ENCODE results near the gene WNT9A. TPM values are rescaled to one million over a fixed set of nuclear protein-coding genes. Genes with fewer than 3 reads are reported as not detected.
"Not testable (repeated sequence)": the region's sequence is repeated elsewhere in the genome, so short reads cannot be mapped to it uniquely, and the experiment has no call there.

WNT9A gene
- total RNA-seq, 2 experiments from 2014 or later: 0.07 to 0.12 TPM

DNA sequence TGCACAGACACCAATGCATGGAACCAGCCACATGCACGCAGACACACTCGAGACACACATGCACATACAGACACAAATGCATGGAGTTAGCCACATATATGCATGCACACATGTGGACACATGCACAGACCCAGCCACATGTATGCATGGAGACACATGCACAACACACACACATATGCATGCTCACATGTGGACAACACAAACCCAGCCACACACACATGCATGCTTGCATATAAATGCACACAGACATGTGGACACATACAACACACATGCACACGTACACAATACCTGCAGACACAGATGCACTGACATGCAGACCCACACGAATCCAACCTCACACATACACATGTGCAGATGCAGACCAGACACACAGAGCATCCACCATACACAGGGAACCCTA lies 31.1 kb downstream of the WNT9A start:
- no peak for DNase-seq
- Mint-ChIP-seq H3K4me1 (ENCODE audit: low read depth) (no peaks in the 10 kb centered on the region), H3K36me3 (no peaks in the 10 kb centered on the region), H3K9me3 (no peaks in the 10 kb centered on the region), H3K27ac (no peak overlapping the region), H3K4me3 (no peak overlapping the region), H3K27me3 (no peaks in the 10 kb centered on the region)
- POLR2A ChIA-PET: no interaction called here
- CTCF ChIA-PET: no interaction called here
- intact Hi-C loops (cut with micrococcal nuclease): no loop called here

DNA sequence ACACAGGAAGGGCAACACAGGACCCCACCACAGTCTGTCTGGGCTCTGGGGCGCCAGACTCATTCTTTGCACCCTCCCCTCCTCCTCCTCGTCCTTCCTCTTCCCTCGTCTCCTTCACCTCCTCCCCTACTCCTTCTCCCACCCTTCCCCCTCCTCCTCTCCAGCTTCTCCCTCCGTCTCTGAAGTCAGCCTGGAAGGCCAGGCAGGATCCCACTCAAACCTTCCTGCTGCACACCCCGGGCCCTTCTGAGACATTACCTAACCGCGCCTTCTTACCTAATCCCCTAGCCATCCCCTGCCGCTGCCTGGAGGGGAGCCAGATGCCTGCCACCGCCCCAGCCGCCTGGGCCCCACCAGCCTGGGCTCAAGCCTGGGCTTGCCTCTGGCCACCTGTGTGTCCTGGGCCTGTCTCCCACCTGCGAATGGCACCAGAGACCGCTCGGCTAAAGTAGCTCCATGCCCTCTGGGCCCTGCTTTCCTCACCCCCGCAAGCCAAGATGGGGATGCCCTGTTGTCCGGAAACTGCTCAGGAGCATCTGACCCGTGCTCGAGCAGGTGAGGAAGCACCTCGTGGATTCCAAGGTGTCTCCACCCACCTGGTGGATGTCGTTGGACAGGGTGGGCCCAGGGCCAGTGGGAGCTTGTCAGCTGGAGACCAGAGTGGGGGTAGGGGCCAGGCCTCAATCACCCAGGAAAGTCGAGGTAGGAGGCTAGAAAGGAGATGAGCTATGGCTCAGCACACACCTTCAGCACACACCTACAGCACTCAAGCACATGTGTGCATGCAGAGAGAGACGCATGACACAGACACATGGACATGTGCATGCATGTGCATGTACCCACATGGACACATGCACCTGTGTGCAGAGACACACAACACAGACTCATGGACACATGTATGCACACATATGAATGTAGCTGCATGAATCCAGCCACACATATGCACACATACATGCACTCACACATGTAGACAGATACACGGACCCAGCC lies 31.9 kb downstream of the WNT9A start:
- no peak overlapping the region for H3K27ac Mint-ChIP-seq
- no peak for DNase-seq
- no peaks in the 10 kb centered on the region for H3K36me3 Mint-ChIP-seq
- H3K9me3 Mint-ChIP-seq: no peaks in the 10 kb centered on the region
- no peaks in the 10 kb centered on the region for H3K27me3 Mint-ChIP-seq
- intact Hi-C loops (cut with micrococcal nuclease): no loop called here
- CTCF ChIA-PET: no interaction called here
- H3K4me3 Mint-ChIP-seq: no peak overlapping the region
- POLR2A ChIA-PET: no interaction called here
- H3K4me1 Mint-ChIP-seq (ENCODE audit: low read depth): no peaks in the 10 kb centered on the region

DNA sequence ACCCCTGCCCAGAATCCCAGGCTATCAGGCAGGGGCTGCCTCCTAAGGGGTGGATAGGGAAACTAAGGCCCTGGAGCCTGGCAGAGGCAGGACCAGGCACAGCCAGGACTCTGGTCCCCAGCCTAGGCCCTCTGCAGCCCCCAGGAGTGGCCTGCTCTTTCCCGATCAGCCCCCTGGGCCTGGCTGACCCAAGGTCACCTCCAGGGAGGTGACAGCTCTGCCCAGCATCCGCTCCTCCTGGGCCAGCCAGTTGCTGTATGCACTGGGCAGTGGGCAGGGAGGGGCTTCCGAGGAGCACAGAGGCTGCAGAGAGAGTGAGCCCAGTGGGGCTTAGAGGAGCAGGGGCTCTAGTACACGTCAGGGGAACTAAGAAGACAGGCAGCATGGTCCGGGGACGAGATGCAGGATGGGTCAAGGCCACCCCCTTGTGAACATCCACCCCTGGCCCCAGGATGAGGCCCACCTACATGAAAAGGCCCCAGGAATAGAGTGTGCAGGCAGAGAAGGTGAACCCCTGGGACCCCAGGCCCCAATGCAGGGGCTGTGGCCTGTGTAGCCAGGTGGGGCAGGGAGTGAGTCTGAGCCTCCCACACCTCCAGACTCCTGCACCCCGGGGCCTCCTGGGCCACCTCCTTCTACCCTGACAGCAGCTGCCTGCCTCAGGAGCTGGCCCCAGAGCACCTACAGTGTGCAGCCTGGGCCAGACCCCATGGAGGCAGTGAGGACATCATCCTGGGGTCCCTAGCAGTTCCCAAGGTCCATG lies 32.8 kb downstream of the WNT9A start:
- H3K36me3 Mint-ChIP-seq: no peaks in the 10 kb centered on the region
- H3K27me3 Mint-ChIP-seq: no peaks in the 10 kb centered on the region
- ChIA-PET CTCF (no interaction called here), POLR2A (no interaction called here)
- DNase-seq: no peak
- H3K9me3 Mint-ChIP-seq: no peaks in the 10 kb centered on the region
- intact Hi-C loops (cut with micrococcal nuclease): no loop called here
- no peaks in the 10 kb centered on the region for H3K4me1 Mint-ChIP-seq (ENCODE audit: low read depth)
- H3K4me3 Mint-ChIP-seq: no peak overlapping the region
- no peak overlapping the region for H3K27ac Mint-ChIP-seq

- Mint-ChIP-seq H3K4me3 (no peak overlapping the region), H3K27me3 (no peaks in the 10 kb centered on the region), H3K27ac (no peak overlapping the region), H3K36me3 (no peaks in the 10 kb centered on the region), H3K9me3 (no peaks in the 10 kb centered on the region), H3K4me1 (ENCODE audit: low read depth) (no peaks in the 10 kb centered on the region)
- intact Hi-C loops (cut with micrococcal nuclease): no loop called here
- POLR2A ChIA-PET: no interaction called here
- DNase-seq: no peak
- CTCF ChIA-PET: no interaction called here
Measured at GRCh38 chr1:227913764-227914721, 33.7 kb downstream of the WNT9A start.

- ChIA-PET POLR2A (no interaction called here), CTCF (no interaction called here)
- Mint-ChIP-seq H3K36me3 (no peaks in the 10 kb centered on the region), H3K4me1 (ENCODE audit: low read depth) (no peaks in the 10 kb centered on the region), H3K9me3 (no peaks in the 10 kb centered on the region), H3K27ac (no peak overlapping the region), H3K4me3 (no peak overlapping the region), H3K27me3 (no peaks in the 10 kb centered on the region)
- intact Hi-C loops (cut with micrococcal nuclease): no loop called here
- no peak for DNase-seq
Measured at GRCh38 chr1:227913396-227913763, 34.4 kb downstream of the WNT9A start.

DNA sequence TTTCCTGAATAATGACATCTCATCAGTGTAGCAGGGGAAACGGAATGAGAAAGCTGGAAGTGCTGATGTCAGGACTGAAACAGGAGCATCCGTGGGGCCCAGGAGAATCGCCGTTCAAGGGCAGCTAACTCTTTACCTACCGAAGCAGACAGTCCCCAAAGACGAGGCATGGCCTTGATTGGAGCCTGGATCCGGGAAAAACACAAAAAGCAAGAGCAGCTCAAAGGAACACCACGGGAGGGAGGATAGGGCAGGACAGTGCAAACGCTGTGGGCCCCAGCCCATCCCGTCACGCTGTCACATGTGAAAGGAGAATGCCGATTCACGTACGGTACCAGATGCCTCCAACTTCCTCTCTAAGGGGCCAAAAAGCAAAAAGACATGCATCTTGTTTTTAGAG lies 34.9 kb downstream of the WNT9A start:
- no peaks in the 10 kb centered on the region for H3K36me3 Mint-ChIP-seq
- no peaks in the 10 kb centered on the region for H3K4me1 Mint-ChIP-seq (ENCODE audit: low read depth)
- H3K9me3 Mint-ChIP-seq: no peaks in the 10 kb centered on the region
- intact Hi-C loops (cut with micrococcal nuclease): no loop called here
- no peak overlapping the region for H3K4me3 Mint-ChIP-seq
- H3K27ac Mint-ChIP-seq: no peak overlapping the region
- H3K27me3 Mint-ChIP-seq: no peaks in the 10 kb centered on the region
- POLR2A ChIA-PET: no interaction called here
- DNase-seq: no peak
- CTCF ChIA-PET: no interaction called here

DNA sequence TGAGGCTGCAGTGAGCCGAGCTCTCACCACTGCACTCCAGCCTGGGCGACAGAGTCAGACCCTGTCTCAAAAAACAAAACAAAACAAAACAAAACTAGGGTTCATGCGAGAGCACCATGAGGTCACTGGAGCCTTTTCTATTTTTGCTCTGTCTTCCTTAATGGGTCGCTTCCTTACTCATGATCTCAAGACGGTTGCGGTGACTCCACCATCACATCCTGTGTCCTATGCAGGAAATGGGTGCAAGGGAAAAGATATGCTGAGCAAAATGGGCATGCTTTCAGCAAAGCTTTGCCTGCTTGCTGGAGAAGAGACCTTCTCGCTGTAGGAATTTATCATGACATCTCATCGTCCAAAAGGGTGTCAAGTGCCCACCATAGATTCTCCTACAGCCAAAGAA lies 36.4 kb downstream of the WNT9A start:
- Mint-ChIP-seq H3K9me3 (no peaks in the 10 kb centered on the region), H3K4me1 (ENCODE audit: low read depth) (no peaks in the 10 kb centered on the region), H3K4me3 (no peak overlapping the region), H3K27ac (no peak overlapping the region), H3K27me3 (no peaks in the 10 kb centered on the region), H3K36me3 (no peaks in the 10 kb centered on the region)
- ChIA-PET POLR2A (no interaction called here), CTCF (no interaction called here)
- intact Hi-C loops (cut with micrococcal nuclease): no loop called here
- no peak for DNase-seq

GRCh38 chr1:227910511-227911153 lies 37.1 kb downstream of the WNT9A start:
- ChIA-PET POLR2A (no interaction called here), CTCF (no interaction called here)
- intact Hi-C loops (cut with micrococcal nuclease): no loop called here
- no peak for DNase-seq
- Mint-ChIP-seq H3K27ac (no peak overlapping the region), H3K4me3 (no peak overlapping the region), H3K27me3 (no peaks in the 10 kb centered on the region), H3K4me1 (ENCODE audit: low read depth) (no peaks in the 10 kb centered on the region), H3K9me3 (no peaks in the 10 kb centered on the region), H3K36me3 (no peaks in the 10 kb centered on the region)

DNA sequence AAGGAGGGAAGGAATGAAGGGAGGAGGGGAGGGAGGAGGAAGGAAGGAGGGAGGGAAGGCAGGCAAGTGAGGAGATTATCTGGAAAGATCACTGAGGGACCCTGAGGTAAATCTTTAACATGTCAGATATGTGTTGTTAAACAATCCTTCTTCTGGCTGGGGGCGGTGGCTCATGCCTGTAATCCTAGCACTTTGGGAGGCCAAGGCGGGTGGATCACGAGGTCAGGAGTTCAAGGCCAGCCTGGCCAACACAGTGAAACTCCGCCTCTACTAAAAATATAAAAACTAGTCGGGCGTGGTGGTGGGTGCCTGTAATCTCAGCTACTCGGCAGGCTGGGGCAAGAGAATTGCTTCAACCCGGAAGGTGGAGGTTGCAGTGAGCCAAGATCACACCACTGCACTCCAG lies 37.8 kb downstream of the WNT9A start:
- H3K27me3 Mint-ChIP-seq; intact Hi-C loops (cut with micrococcal nuclease); DNase-seq; POLR2A ChIA-PET; H3K9me3 Mint-ChIP-seq; H3K27ac Mint-ChIP-seq; CTCF ChIA-PET; H3K4me1 Mint-ChIP-seq (ENCODE audit: low read depth); H3K36me3 Mint-ChIP-seq; H3K4me3 Mint-ChIP-seq: not testable (repeated sequence)

- H3K27ac Mint-ChIP-seq: no peak overlapping the region
- H3K27me3 Mint-ChIP-seq: no peaks in the 10 kb centered on the region
- POLR2A ChIA-PET: no interaction called here
- H3K4me3 Mint-ChIP-seq: no peak overlapping the region
- CTCF ChIA-PET: no interaction called here
- no peaks in the 10 kb centered on the region for H3K36me3 Mint-ChIP-seq
- no peaks in the 10 kb centered on the region for H3K4me1 Mint-ChIP-seq (ENCODE audit: low read depth)
- no peaks in the 10 kb centered on the region for H3K9me3 Mint-ChIP-seq
- no peak for DNase-seq
- intact Hi-C loops (cut with micrococcal nuclease): no loop called here
Measured at GRCh38 chr1:227909188-227909587, 38.5 kb downstream of the WNT9A start.

- CTCF ChIA-PET: no interaction called here
- DNase-seq: no peak
- Mint-ChIP-seq H3K27me3 (no peaks in the 10 kb centered on the region), H3K27ac (no peak overlapping the region), H3K9me3 (no peaks in the 10 kb centered on the region), H3K4me1 (ENCODE audit: low read depth) (no peaks in the 10 kb centered on the region), H3K4me3 (no peak overlapping the region), H3K36me3 (no peaks in the 10 kb centered on the region)
- POLR2A ChIA-PET: no interaction called here
- intact Hi-C loops (cut with micrococcal nuclease): no loop called here
Measured at GRCh38 chr1:227908359-227908758, 39.4 kb downstream of the WNT9A start.

GRCh38 chr1:227907439-227908015 lies 40.2 kb downstream of the WNT9A start:
- ChIA-PET CTCF (no interaction called here), POLR2A (no interaction called here)
- Mint-ChIP-seq H3K36me3 (no peaks in the 10 kb centered on the region), H3K27ac (no peak overlapping the region), H3K4me1 (ENCODE audit: low read depth) (no peaks in the 10 kb centered on the region), H3K4me3 (no peak overlapping the region), H3K27me3 (no peaks in the 10 kb centered on the region), H3K9me3 (no peaks in the 10 kb centered on the region)
- no peak for DNase-seq
- intact Hi-C loops (cut with micrococcal nuclease): no loop called here
